Right hindlimb (tissue), 1 donor: ENCODE data around the gene NUP214.
"Not testable (repeated sequence)": the region's sequence is repeated elsewhere in the genome, so short reads cannot be mapped to it uniquely, and the experiment has no call there.

Source experiments
- DNase-seq: peaks from one replicate; pipeline ENCODE4 v3.0.0-alpha.2; 2018

NUP214 gene

GRCh38 chr9:131238402-131239021 is 113.1 kb downstream of the NUP214 start:
- peak; percentile 82 for DNase-seq

GRCh38 chr9:131239161-131239975 is 114.0 kb downstream of the NUP214 start:
- no peak for DNase-seq

- no peak for DNase-seq
Observed at GRCh38 chr9:131240047-131240921, 114.9 kb downstream of the NUP214 start.

GRCh38 chr9:131244331-131244730 is 118.9 kb downstream of the NUP214 start:
- DNase-seq: not testable (repeated sequence)

GRCh38 chr9:131246618-131247017 is 121.2 kb downstream of the NUP214 start:
- DNase-seq: no peak

GRCh38 chr9:131252120-131252519 is 126.7 kb downstream of the NUP214 start:
- DNase-seq: no peak

GRCh38 chr9:131253891-131254491 is 128.6 kb downstream of the NUP214 start:
- peak; percentile 75 for DNase-seq

- no peak for DNase-seq
Observed at GRCh38 chr9:131254626-131255025, 129.2 kb downstream of the NUP214 start.

GRCh38 chr9:131255676-131256197 is 130.4 kb downstream of the NUP214 start:
- no peak for DNase-seq

- peak; percentile 12 for DNase-seq
Observed at GRCh38 chr9:131257266-131258025, 132.1 kb downstream of the NUP214 start.

- DNase-seq: peak; percentile 35
Observed at GRCh38 chr9:131258186-131258585, 132.8 kb downstream of the NUP214 start.

GRCh38 chr9:131258698-131259431 is 133.5 kb downstream of the NUP214 start:
- peak; percentile 16 for DNase-seq

- no peak for DNase-seq
Observed at GRCh38 chr9:131259432-131259898, 134.1 kb downstream of the NUP214 start.

- peak; percentile 12 for DNase-seq
Observed at GRCh38 chr9:131259916-131260597, 134.7 kb downstream of the NUP214 start.

- peak; percentile 14 for DNase-seq
Observed at GRCh38 chr9:131260751-131261452, 135.5 kb downstream of the NUP214 start.

- DNase-seq: no peak
Observed at GRCh38 chr9:131262327-131263032, 137.1 kb downstream of the NUP214 start.

- not testable (repeated sequence) for DNase-seq
Observed at GRCh38 chr9:131263033-131263343, 137.6 kb downstream of the NUP214 start.

- DNase-seq: no peak
Observed at GRCh38 chr9:131263701-131264100, 138.3 kb downstream of the NUP214 start.

GRCh38 chr9:131264231-131264630 is 138.8 kb downstream of the NUP214 start:
- DNase-seq: no peak
